GM12878 (cell line): ENCODE measurements around the gene ITPKB. TPM values are rescaled to one million over a fixed set of nuclear protein-coding genes. Genes with fewer than 3 reads are reported as not detected.
A peak's percentile ranks its signal among the peaks of the same experiment; 100 is the strongest.

Experiments used
- ATAC-seq: fragments of 200-7000 bp; cut with Tn5 transposase; 3 replicates; pipeline ENCODE4 v1.9.1; 2020; ENCODE audit warnings: mild to moderate bottlenecking, moderate library complexity
- BruUV-seq: library from RNA; stranded (reverse); fragments of 400-500 nt; replicated peaks from 2 replicates; lab custom pipeline; 2021; lab: Mats Ljungman, UMichigan
- CTCF ChIA-PET: fragments of 300-600 bp; sonication (Branson Sonifier 250); formaldehyde crosslinking; extraction: SDS; loops from one replicate; lab custom pipeline; 2021; ENCODE audit warnings: inconsistent platforms; lab: Yijun Ruan, JAX
- POLR2A ChIA-PET: fragments of 350-600 bp; formaldehyde crosslinking; extraction: SDS; loops from one replicate; lab custom pipeline; 2021; ENCODE audit warnings: inconsistent platforms; lab: Charles Lee
- RAD21 ChIA-PET: fragments of 300-600 bp; sonication (Branson Sonifier 250); formaldehyde crosslinking; loops from one replicate; lab custom pipeline; 2023; ENCODE audit warnings: antibody characterized with exemption; ENCODE audit not compliant: unreplicated experiment; lab: Charles Lee
- SMC1A ChIA-PET: fragments of 300-600 bp; sonication (Branson Sonifier 250); formaldehyde crosslinking; loops from one replicate; lab custom pipeline; 2023; ENCODE audit not compliant: unreplicated experiment, uncharacterized antibody; lab: Charles Lee
- DNase-seq: peaks from one replicate; pipeline ENCODE4 v3.0.0-alpha.2; 2011; ENCODE audit warnings: low read depth, low spot score
- FAIRE-seq: peaks from 3 replicates; lab custom pipeline; 2011; peaks lifted over from hg19 to GRCh38; lab: Jason Lieb, UNC
- H2AFZ ChIP-seq: 2 replicates; pipeline ENCODE4 v1.6.0; 2011; ENCODE audit warnings: low read depth, low read length, control low read depth; ENCODE audit not compliant: control insufficient read depth
- H3K27ac ChIP-seq: 2 replicates; pipeline ENCODE4 v1.5.1; 2011; ENCODE audit warnings: control low read depth; ENCODE audit not compliant: control insufficient read depth, insufficient read depth
- H3K27me3 ChIP-seq, 2 experiments: replicated peaks in 1 of 2; 2 replicates each; pipeline versions ENCODE4 v1.6.0 to v1.6.1; 2011; ENCODE audit warnings: low read length in 1 of 2; ENCODE audit not compliant: control insufficient read depth in 2 of 2, insufficient read depth in 2 of 2
- H3K36me3 ChIP-seq, 2 experiments: 2 replicates each; pipeline ENCODE4 v1.5.1; 2011; ENCODE audit warnings: low read length in 1 of 2; ENCODE audit not compliant: control insufficient read depth in 2 of 2, insufficient read depth in 2 of 2
- H3K4me1 ChIP-seq: 2 replicates; pipeline ENCODE4 v1.6.1; 2011; ENCODE audit warnings: mild to moderate bottlenecking, low read length, moderate library complexity, mixed read lengths; ENCODE audit not compliant: control insufficient read depth, insufficient read depth
- H3K4me2 ChIP-seq: 2 replicates; pipeline ENCODE4 v1.6.0; 2011; ENCODE audit warnings: control low read depth; ENCODE audit not compliant: control insufficient read depth, insufficient read depth
- H3K4me3 ChIP-seq: fragments of 200-600 bp; sonication (generic); 2 replicates; pipeline ENCODE4 v1.5.1; 2016
- H3K79me2 ChIP-seq: 2 replicates; pipeline ENCODE4 v1.6.0; 2011; ENCODE audit warnings: low read length; ENCODE audit not compliant: control insufficient read depth, insufficient read depth
- H3K9ac ChIP-seq: 2 replicates; pipeline ENCODE4 v1.8.0; 2011; ENCODE audit warnings: low read length, control low read depth, mixed read lengths; ENCODE audit not compliant: control insufficient read depth, insufficient read depth
- H3K9me3 ChIP-seq: replicated peaks from 3 replicates; pipeline ENCODE4 v1.5.1; 2011; ENCODE audit warnings: mild to moderate bottlenecking, low read length; ENCODE audit not compliant: control insufficient read depth, insufficient read depth
- H4K20me1 ChIP-seq: 2 replicates; pipeline ENCODE4 v1.6.0; 2011; ENCODE audit not compliant: control insufficient read depth, insufficient read depth
- ATF2 ChIP-seq: IDR thresholded peaks from 2 replicates; pipeline ENCODE4 v1.6.1; 2012; ENCODE audit warnings: low read length, inconsistent platforms
- CBX5 ChIP-seq: sonication (generic); IDR thresholded peaks from 2 replicates; pipeline ENCODE4 v1.6.1; 2016; ENCODE audit warnings: low read depth, moderate library complexity, mild to moderate bottlenecking, inconsistent platforms
- CHD4 ChIP-seq: fragments of 200-600 bp; sonication (generic); IDR thresholded peaks from 2 replicates; pipeline ENCODE4 v1.6.1; 2016; ENCODE audit warnings: mild to moderate bottlenecking
- IKZF1 ChIP-seq: fragments of 450-650 bp; conservative IDR thresholded peaks from 2 replicates; pipeline ENCODE4 v1.6.1; 2017; ENCODE audit warnings: antibody characterized with exemption, mild to moderate bottlenecking
- IKZF2 ChIP-seq, 2 experiments: fragments of 450-650 bp; IDR thresholded peaks; 2 replicates each; pipeline ENCODE4 v1.6.1; 2017; ENCODE audit warnings: mild to moderate bottlenecking in 2 of 2, moderate library complexity in 2 of 2
- JUND ChIP-seq: IDR thresholded peaks from 2 replicates; pipeline ENCODE4 v1.6.1; 2012; ENCODE audit warnings: low read depth, mild to moderate bottlenecking, low read length, improper control_type of control experiment, moderate library complexity
- KAT2A ChIP-seq: conservative IDR thresholded peaks from 2 replicates; pipeline ENCODE4 v1.6.1; 2011; ENCODE audit warnings: low read depth, low read length; ENCODE audit not compliant: control insufficient read depth
- KDM1A ChIP-seq: fragments of 200-600 bp; sonication (generic); IDR thresholded peaks from 2 replicates; pipeline ENCODE4 v1.6.1; 2016; ENCODE audit warnings: borderline replicate concordance
- MEF2B ChIP-seq: fragments of 450-650 bp; IDR thresholded peaks from 2 replicates; pipeline ENCODE4 v1.6.1; 2018; ENCODE audit warnings: mild to moderate bottlenecking, moderate library complexity; ENCODE audit not compliant: partially characterized antibody, poor library complexity, severe bottlenecking
- NFXL1 ChIP-seq: fragments of 450-650 bp; IDR thresholded peaks from 2 replicates; pipeline ENCODE4 v1.6.1; 2017; ENCODE audit warnings: antibody characterized with exemption, mild to moderate bottlenecking, borderline replicate concordance
- RUNX3 ChIP-seq: IDR thresholded peaks from 2 replicates; pipeline ENCODE4 v1.6.1; 2012; ENCODE audit warnings: low read length, inconsistent platforms
- SIN3A ChIP-seq: IDR thresholded peaks from 2 replicates; pipeline ENCODE4 v1.6.1; 2012; ENCODE audit warnings: low read depth, low read length, improper control_type of control experiment
- SMC3 ChIP-seq: IDR thresholded peaks from 2 replicates; pipeline ENCODE4 v1.6.1; 2011; ENCODE audit warnings: low read length, improper control_type of control experiment, borderline replicate concordance
- SRF ChIP-seq, 2 experiments: IDR thresholded peaks; 2 replicates each; pipeline ENCODE4 v1.6.1; 2011; ENCODE audit warnings: low read depth in 2 of 2, low read length in 2 of 2, mild to moderate bottlenecking in 1 of 2, moderate library complexity in 1 of 2
- SUZ12 ChIP-seq: fragments of 200-600 bp; sonication (generic); IDR thresholded peaks from one replicate; pipeline ENCODE4 v1.6.1; 2018; ENCODE audit warnings: antibody characterized with exemption, mild to moderate bottlenecking; ENCODE audit not compliant: unreplicated experiment
- WRNIP1 ChIP-seq: IDR thresholded peaks from 2 replicates; pipeline ENCODE4 v1.6.1; 2011; ENCODE audit warnings: low read depth, low read length, improper control_type of control experiment, borderline replicate concordance
- YY1 ChIP-seq: IDR thresholded peaks from 2 replicates; pipeline ENCODE4 v1.6.1; 2011; ENCODE audit warnings: low read depth, mild to moderate bottlenecking, low read length
- ZNF217 ChIP-seq: fragments of 450-650 bp; IDR thresholded peaks from 2 replicates; pipeline ENCODE4 v1.6.1; 2017; ENCODE audit warnings: antibody characterized with exemption, mild to moderate bottlenecking
- ZZZ3 ChIP-seq: IDR thresholded peaks from 2 replicates; pipeline ENCODE4 v1.6.1; 2011; ENCODE audit warnings: low read depth; ENCODE audit not compliant: control insufficient read depth, insufficient read length
- in situ Hi-C: fragments of 300-500 bp; cut with MboI; formaldehyde crosslinking; loops from 9 replicates; pipeline ENCODE4 v1.14.3; 2018; ENCODE audit warnings: mixed read lengths
- intact Hi-C: fragments of 100-400 bp; cut with micrococcal nuclease; formaldehyde crosslinking; loops from one replicate; pipeline ENCODE4 v1.14.2; 2022; ENCODE audit not compliant: unreplicated experiment
- polyA plus RNA-seq, 11 experiments: library from polyadenylated mRNA; depleted of rRNA in 4 of 11; unstranded in 6 of 11; stranded (reverse) in 5 of 11; fragments of >200 nt; fragmentation: Nextera tagmentation in 4 of 11; fragmentation: Illumina TruSeq in 1 of 11; extraction: Ambion mirVana in 4 of 11; extraction: Trizol in 1 of 11; gene quantifications; 1 replicate in 1 of 11; 2 replicates in 10 of 11; pipeline versions ENCODE4 v1.2.1 to v1.2.3, GENCODE V29; 2011 to 2016; ENCODE audit warnings: inconsistent platforms in 2 of 11, missing spikeins in 2 of 11, low read depth in 1 of 11
- total RNA-seq, 4 experiments: library from RNA; depleted of rRNA in 3 of 4; stranded (reverse); fragments of >200 nt in 3 of 4; fragmentation: Illumina TruSeq in 1 of 4; extraction: Trizol in 1 of 4; gene quantifications; 2 replicates each; pipeline versions ENCODE4 v1.2.1 to v1.2.3, GENCODE V29; 2013 to 2021
- TF ChIP-seq, protein P1 (sequence below): fragments of 450-650 bp; IDR thresholded peaks from 2 replicates; pipeline ENCODE4 v1.6.1; 2017; ENCODE audit warnings: mild to moderate bottlenecking, low read depth, inconsistent platforms; ENCODE audit not compliant: poor library complexity, severe bottlenecking

ITPKB gene
- total and polyA plus RNA-seq, 10 of the 15 experiments (the other 5 are each of a cell fraction or from before 2014, with no cell fraction given): 1.3 to 38.7 (median 12.9) TPM

DNA sequence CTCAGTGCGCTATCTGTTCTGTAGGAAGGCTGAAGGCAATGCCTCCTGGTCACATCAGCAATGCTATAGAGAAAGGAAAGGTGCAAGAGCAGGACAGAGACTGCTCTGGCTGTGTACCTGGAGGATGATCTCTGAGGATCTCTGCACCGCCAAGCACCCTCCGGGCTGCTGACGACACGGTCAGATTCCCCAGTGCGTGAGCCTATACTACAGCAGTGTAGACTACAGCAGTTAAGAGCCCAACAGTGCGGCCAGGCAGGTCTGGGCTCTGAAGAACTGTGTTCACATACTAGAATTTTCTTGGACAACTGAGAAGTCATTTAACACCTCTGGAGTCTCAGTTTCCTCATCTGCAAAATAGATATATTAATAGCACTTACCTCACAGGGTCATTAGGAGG is 39.9 kb downstream of the ITPKB start (continued):
- TF ChIP-seq KDM1A (no peak), MEF2B (no peak), SIN3A (no peak), SUZ12 (no peak), YY1 (no peak), IKZF2 (IDR thresholded peaks at IDR 0.05) (no peak), CBX5 (no peak), WRNIP1 (no peak), RUNX3 (no peak), CHD4 (no peak), ZNF217 (no peak)

GRCh38 chr1:226698659-226699058 is 40.4 kb downstream of the ITPKB start:
- no peak for DNase-seq
- ChIA-PET SMC1A (interaction anchor here (1.1 to 3.5 kb wide), 9 partner anchors 11 to 41 kb away, joined by 3 to 16 read pairs (median 7); partner anchors contain the start of gene ITPKB), RAD21 (interaction anchor here (0.9 to 2.5 kb wide), 7 partner anchors 11 to 128 kb away, joined by 3 to 11 read pairs (median 6); no protein-coding TSS in a partner anchor), CTCF (interaction anchor here (0.9 to 2.6 kb wide), 4 partner anchors 9 to 75 kb away, joined by 3 to 7 read pairs (median 4); no protein-coding TSS in a partner anchor), POLR2A (interaction anchor here (1.2 to 1.8 kb wide), 5 partner anchors 14 to 35 kb away, joined by 3 to 5 read pairs (median 4); no protein-coding TSS in a partner anchor)
- in situ Hi-C loops (no loop called here), intact Hi-C loops (loop anchor here (5.0 kb wide), 1 partner anchor 129 kb away; no protein-coding TSS in a partner anchor)
- H3K4me2 ChIP-seq: 0 out of 2 replicates have a peak overlapping the region, but pooled peaks have one; percentile 23
- no peak overlapping the region for H2AFZ ChIP-seq
- TF ChIP-seq JUND (no peak), NFXL1 (no peak), ATF2 (no peak), ZZZ3 (no peak), SMC3 (no peak), KAT2A (no peak), IKZF1 (no peak), SRF (IDR thresholded peaks at IDR 0.05; ENCODE audit: low read depth in 2 of 2, low read length in 2 of 2) (no peak), SIN3A (no peak)
- TF ChIP-seq, protein P1, sequence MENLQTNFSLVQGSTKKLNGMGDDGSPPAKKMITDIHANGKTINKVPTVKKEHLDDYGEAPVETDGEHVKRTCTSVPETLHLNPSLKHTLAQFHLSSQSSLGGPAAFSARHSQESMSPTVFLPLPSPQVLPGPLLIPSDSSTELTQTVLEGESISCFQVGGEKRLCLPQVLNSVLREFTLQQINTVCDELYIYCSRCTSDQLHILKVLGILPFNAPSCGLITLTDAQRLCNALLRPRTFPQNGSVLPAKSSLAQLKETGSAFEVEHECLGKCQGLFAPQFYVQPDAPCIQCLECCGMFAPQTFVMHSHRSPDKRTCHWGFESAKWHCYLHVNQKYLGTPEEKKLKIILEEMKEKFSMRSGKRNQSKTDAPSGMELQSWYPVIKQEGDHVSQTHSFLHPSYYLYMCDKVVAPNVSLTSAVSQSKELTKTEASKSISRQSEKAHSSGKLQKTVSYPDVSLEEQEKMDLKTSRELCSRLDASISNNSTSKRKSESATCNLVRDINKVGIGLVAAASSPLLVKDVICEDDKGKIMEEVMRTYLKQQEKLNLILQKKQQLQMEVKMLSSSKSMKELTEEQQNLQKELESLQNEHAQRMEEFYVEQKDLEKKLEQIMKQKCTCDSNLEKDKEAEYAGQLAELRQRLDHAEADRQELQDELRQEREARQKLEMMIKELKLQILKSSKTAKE: no peak
- H3K9me3 ChIP-seq: no peaks in the 10 kb centered on the region
- BruUV-seq: no TSS peak
- peaks cover 0 to 3% of the 10 kb centered on the region in 2 experiments; a peak in 2 of 4 replicates for H3K36me3 ChIP-seq
- H3K79me2 ChIP-seq: peaks cover 27% of the 10 kb centered on the region
- H4K20me1 ChIP-seq: 0 out of 2 replicates have a peak, but pooled peaks cover 2% of the 10 kb centered on the region
- no peak overlapping the region for H3K4me3 ChIP-seq
- FAIRE-seq: no peak
- peaks cover 29% of the 10 kb centered on the region for H3K4me1 ChIP-seq
- no peak overlapping the region for H3K9ac ChIP-seq
- H3K27me3 ChIP-seq: no peaks in the 10 kb centered on the region
- no peak for ATAC-seq
- no peak overlapping the region for H3K27ac ChIP-seq
